Caco-2 (cell line): ENCODE measurements around the gene TMED5. TPM values are rescaled to one million over a fixed set of nuclear protein-coding genes. Genes with fewer than 3 reads are reported as not detected.
"Not testable (repeated sequence)": the region's sequence is repeated elsewhere in the genome, so short reads cannot be mapped to it uniquely, and the experiment has no call there.

Experiments
- BruUV-seq: library from RNA; stranded (reverse); fragments of 400-500 nt; replicated peaks from 2 replicates; lab custom pipeline; 2021; lab: Mats Ljungman, UMichigan
- CTCF ChIA-PET: fragments of 300-600 bp; sonication (Branson Sonifier 250); formaldehyde crosslinking; loops from one replicate; lab custom pipeline; 2022; ENCODE audit warnings: antibody characterized with exemption; lab: Charles Lee
- POLR2A ChIA-PET: fragments of 300-600 bp; sonication (Branson Sonifier 250); formaldehyde crosslinking; loops from one replicate; lab custom pipeline; 2022; ENCODE audit warnings: antibody characterized with exemption; lab: Charles Lee
- DNase-seq, 2 experiments: peaks; one replicate each; pipeline versions ENCODE4 v3.0.0 to v3.0.0-alpha.2; 2020 to 2022
- H3K27me3 ChIP-seq: replicated peaks from 2 replicates; pipeline ENCODE4 v1.6.0; 2011; ENCODE audit warnings: low read length; ENCODE audit not compliant: control insufficient read depth, insufficient read depth
- H3K36me3 ChIP-seq: 2 replicates; pipeline ENCODE4 v1.5.1; 2011; ENCODE audit warnings: low read length; ENCODE audit not compliant: control insufficient read depth, insufficient read depth
- H3K4me1 ChIP-seq: fragments of 250-450 bp; sonication (Bioruptor Pico); 2 replicates; pipeline ENCODE4 v1.5.1; 2020; ENCODE audit warnings: mild to moderate bottlenecking
- H3K4me3 ChIP-seq: 2 replicates; pipeline ENCODE4 v1.5.1; 2011; ENCODE audit warnings: low read depth, mild to moderate bottlenecking, control low read depth, low read length
- H3K9me3 ChIP-seq: fragments of 250-450 bp; sonication (Bioruptor Pico); 2 replicates; pipeline ENCODE4 v1.5.1; 2020; ENCODE audit warnings: mild to moderate bottlenecking, moderate library complexity
- H3K27ac Mint-ChIP-seq: one replicate; pipeline ENCODE4 v1.8.0; 2022; ENCODE audit warnings: mixed read lengths; ENCODE audit not compliant: unreplicated experiment
- H3K27me3 Mint-ChIP-seq: one replicate; pipeline ENCODE4 v1.8.0; 2022; ENCODE audit warnings: mixed read lengths; ENCODE audit not compliant: insufficient read depth, unreplicated experiment
- H3K36me3 Mint-ChIP-seq: one replicate; pipeline ENCODE4 v1.8.0; 2022; ENCODE audit warnings: mild to moderate bottlenecking, mixed read lengths; ENCODE audit not compliant: insufficient read depth, unreplicated experiment
- H3K4me1 Mint-ChIP-seq: one replicate; pipeline ENCODE4 v1.8.0; 2022; ENCODE audit warnings: low read depth, mixed read lengths; ENCODE audit not compliant: unreplicated experiment
- H3K4me3 Mint-ChIP-seq: one replicate; pipeline ENCODE4 v1.8.0; 2022; ENCODE audit warnings: mild to moderate bottlenecking, moderate library complexity, mixed read lengths; ENCODE audit not compliant: unreplicated experiment
- H3K9me3 Mint-ChIP-seq: one replicate; pipeline ENCODE4 v1.8.0; 2022; ENCODE audit warnings: mixed read lengths; ENCODE audit not compliant: unreplicated experiment
- intact Hi-C: fragments of 100-400 bp; cut with micrococcal nuclease; formaldehyde crosslinking; loops from one replicate; pipeline ENCODE4 v1.10.0; 2022; ENCODE audit not compliant: unreplicated experiment
- total RNA-seq: library from RNA; stranded (reverse); gene quantifications from 2 replicates; pipeline ENCODE4 v1.2.3, GENCODE V29; 2022
- TF ChIP-seq, protein P1 (sequence below), 2 experiments: fragments of 200-600 bp in 1 of 2; IDR thresholded peaks; 1 replicate in 1 of 2; 2 replicates in 1 of 2; pipeline versions ENCODE4 v1.5.1 to v1.8.0; 2011 to 2022; ENCODE audit warnings: antibody characterized with exemption in 1 of 2, control low read depth in 1 of 2, inconsistent platforms in 1 of 2, low read depth in 1 of 2, low read length in 1 of 2, mild to moderate bottlenecking in 1 of 2, moderate library complexity in 1 of 2; ENCODE audit not compliant: insufficient read depth in 1 of 2, severe bottlenecking in 1 of 2, unreplicated experiment in 1 of 2

TMED5 gene
- total RNA-seq, 1 experiment from 2014 or later = 52.6 TPM

DNA sequence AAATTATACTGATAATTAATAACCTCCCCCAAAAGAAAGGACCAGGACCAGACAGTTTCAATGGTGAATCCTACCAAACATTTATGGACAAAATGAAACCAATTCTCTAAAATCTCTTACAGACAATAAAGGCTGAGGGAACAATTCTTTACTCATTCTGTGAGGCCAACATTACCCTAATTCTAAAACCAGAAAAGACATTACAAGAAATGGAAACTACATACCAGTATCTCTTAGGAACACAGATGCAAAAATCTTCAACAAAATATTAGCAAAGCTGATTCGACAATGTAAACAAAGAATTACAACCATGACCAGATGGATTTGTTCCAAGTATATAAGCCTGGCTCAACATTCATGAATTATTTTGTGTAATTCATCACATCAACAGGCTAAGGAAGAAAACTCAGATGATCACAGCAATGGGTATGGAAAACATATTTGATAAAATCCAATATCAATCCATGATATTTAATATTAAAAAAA lies 8.6 kb downstream of the TMED5 start:
- no peaks in the 10 kb centered on the region for H3K9me3 ChIP-seq
- H3K36me3 ChIP-seq = no peaks in the 10 kb centered on the region
- Mint-ChIP-seq H3K9me3 (no peaks in the 10 kb centered on the region), H3K4me1 (no peaks in the 10 kb centered on the region), H3K27ac (no peak overlapping the region), H3K27me3 (no peaks in the 10 kb centered on the region), H3K36me3 (peaks cover 10% of the 10 kb centered on the region), H3K4me3 (no peak overlapping the region)
- TF ChIP-seq, protein P1, sequence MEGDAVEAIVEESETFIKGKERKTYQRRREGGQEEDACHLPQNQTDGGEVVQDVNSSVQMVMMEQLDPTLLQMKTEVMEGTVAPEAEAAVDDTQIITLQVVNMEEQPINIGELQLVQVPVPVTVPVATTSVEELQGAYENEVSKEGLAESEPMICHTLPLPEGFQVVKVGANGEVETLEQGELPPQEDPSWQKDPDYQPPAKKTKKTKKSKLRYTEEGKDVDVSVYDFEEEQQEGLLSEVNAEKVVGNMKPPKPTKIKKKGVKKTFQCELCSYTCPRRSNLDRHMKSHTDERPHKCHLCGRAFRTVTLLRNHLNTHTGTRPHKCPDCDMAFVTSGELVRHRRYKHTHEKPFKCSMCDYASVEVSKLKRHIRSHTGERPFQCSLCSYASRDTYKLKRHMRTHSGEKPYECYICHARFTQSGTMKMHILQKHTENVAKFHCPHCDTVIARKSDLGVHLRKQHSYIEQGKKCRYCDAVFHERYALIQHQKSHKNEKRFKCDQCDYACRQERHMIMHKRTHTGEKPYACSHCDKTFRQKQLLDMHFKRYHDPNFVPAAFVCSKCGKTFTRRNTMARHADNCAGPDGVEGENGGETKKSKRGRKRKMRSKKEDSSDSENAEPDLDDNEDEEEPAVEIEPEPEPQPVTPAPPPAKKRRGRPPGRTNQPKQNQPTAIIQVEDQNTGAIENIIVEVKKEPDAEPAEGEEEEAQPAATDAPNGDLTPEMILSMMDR (IDR thresholded peaks at IDR 0.05; ENCODE audit: insufficient read depth in 1 of 2, low read depth in 1 of 2, low read length in 1 of 2, severe bottlenecking in 1 of 2, unreplicated experiment in 1 of 2) = no peak
- intact Hi-C loops = no loop called here
- POLR2A ChIA-PET = no interaction called here
- CTCF ChIA-PET = no interaction called here
- no TSS peak for BruUV-seq
- H3K4me1 ChIP-seq = peaks cover 21% of the 10 kb centered on the region
- H3K4me3 ChIP-seq = no peak overlapping the region
- no peak for DNase-seq
- no peaks in the 10 kb centered on the region for H3K27me3 ChIP-seq

DNA sequence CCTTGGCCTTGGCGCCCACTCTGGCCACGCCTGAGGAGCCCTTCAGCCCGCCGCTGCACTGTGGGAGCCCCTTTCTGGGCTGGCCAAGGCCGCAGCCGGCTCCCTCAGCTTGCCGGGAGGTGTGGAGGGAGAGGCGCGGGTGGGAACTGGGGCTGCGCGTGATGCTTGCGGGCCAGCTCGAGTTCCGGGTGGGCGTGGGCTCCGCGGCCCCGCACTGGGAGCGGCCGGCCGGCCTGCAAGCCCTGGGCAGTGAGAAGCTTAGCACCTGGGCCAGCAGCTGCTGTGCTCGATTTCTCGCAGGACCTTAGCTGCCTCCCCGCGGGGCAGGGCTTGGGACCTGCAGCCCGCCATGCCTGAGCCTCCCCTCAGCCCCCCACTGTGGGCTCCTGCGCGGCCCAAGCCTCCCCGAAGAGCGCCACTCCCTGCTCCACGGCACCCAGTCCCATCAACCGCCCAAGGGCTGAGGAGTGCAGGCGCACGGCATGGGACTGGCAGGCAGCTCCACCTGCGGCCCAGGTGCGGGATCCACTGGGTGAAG lies 10.0 kb downstream of the TMED5 start:
- H3K9me3 Mint-ChIP-seq, H3K36me3 Mint-ChIP-seq, DNase-seq, intact Hi-C loops, H3K36me3 ChIP-seq, H3K27ac Mint-ChIP-seq, POLR2A ChIA-PET, H3K4me1 Mint-ChIP-seq, H3K4me3 Mint-ChIP-seq, H3K27me3 Mint-ChIP-seq, CTCF ChIA-PET, BruUV-seq, H3K27me3 ChIP-seq, H3K9me3 ChIP-seq, H3K4me3 ChIP-seq: not testable (repeated sequence)
- peaks cover 21% of the 10 kb centered on the region for H3K4me1 ChIP-seq

DNA sequence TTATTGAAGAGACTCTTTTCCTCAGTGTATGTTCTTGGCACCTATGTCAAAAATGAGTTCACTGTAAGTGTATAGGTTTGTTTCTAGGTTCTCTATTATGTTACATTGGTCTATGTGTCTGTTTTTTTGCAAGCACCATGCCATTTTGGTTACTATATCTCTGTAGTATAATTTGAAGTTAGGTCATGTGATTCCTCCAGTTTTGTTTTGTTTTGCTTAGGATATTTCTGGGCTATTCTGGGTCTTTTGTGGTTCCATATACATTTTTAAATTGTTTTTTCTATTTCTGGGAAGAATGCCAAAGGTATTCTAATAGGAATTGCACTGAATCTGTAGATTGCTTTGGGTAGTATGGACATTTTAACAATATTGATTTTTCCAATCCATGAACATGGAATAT lies 13.2 kb downstream of the TMED5 start:
- no peaks in the 10 kb centered on the region for H3K27me3 Mint-ChIP-seq
- TF ChIP-seq, protein P1 (IDR thresholded peaks at IDR 0.05; ENCODE audit: insufficient read depth in 1 of 2, low read depth in 1 of 2, low read length in 1 of 2, severe bottlenecking in 1 of 2, unreplicated experiment in 1 of 2) = no peak
- CTCF ChIA-PET = no interaction called here
- Histone ChIP-seq H3K27me3 (no peaks in the 10 kb centered on the region), H3K4me3 (no peak overlapping the region), H3K4me1 (peaks cover 5% of the 10 kb centered on the region; the same call in 1 of the 2 replicates), H3K36me3 (no peaks in the 10 kb centered on the region), H3K9me3 (no peaks in the 10 kb centered on the region)
- no peak for DNase-seq
- no peak overlapping the region for H3K4me3 Mint-ChIP-seq
- POLR2A ChIA-PET = no interaction called here
- no peak overlapping the region for H3K27ac Mint-ChIP-seq
- peaks cover 16% of the 10 kb centered on the region for H3K36me3 Mint-ChIP-seq
- H3K4me1 Mint-ChIP-seq = no peaks in the 10 kb centered on the region
- BruUV-seq = no TSS peak
- no peaks in the 10 kb centered on the region for H3K9me3 Mint-ChIP-seq
- intact Hi-C loops = no loop called here

DNA sequence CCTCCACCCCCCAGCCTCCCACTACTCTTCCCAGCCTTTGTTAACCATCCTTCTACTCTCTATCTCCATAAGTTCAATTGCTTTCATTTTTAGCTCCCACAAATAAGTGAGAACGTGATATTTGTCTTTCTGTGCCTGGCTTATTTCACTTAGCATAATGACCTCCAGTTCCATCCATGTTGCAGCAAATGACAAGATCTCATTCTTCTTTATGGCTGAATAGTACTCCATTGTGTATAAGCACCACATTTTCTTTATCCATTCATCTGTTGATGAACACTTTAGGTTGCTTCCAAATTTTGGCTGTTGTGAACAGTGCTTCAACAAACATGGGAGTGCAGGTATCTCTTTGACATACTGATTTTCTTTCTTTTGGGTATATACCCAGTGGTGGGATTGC lies 14.3 kb downstream of the TMED5 start:
- H3K27me3 Mint-ChIP-seq = not testable (repeated sequence)

More for the DNA sequence above, 14.3 kb downstream of the TMED5 start:
- POLR2A ChIA-PET, H3K4me3 ChIP-seq, H3K36me3 ChIP-seq, intact Hi-C loops, H3K4me3 Mint-ChIP-seq, DNase-seq, H3K9me3 Mint-ChIP-seq, H3K27ac Mint-ChIP-seq, H3K4me1 ChIP-seq, BruUV-seq, H3K9me3 ChIP-seq, H3K27me3 ChIP-seq, H3K4me1 Mint-ChIP-seq: not testable (repeated sequence)
- H3K36me3 Mint-ChIP-seq = peaks cover 19% of the 10 kb centered on the region
- CTCF ChIA-PET = interaction anchor here (0.6 kb wide), 1 partner anchor 86 kb away, joined by 6 read pairs; no protein-coding TSS in a partner anchor
